Esophagus squamous epithelium (tissue), 4 donors: Measurements from ENCODE around the gene SCAANT1.

ENCODE experiments used
- POLR2A ChIP-seq, 4 donors: fragments of 450-650 bp; IDR thresholded peaks; one replicate each; pipeline ENCODE4 v1.6.1; 2017; ENCODE audit warnings: antibody characterized with exemption in 4 of 4, mild to moderate bottlenecking in 4 of 4, moderate library complexity in 3 of 4
- TF ChIP-seq, protein P1 (sequence below), 6 experiments: fragments of 450-650 bp in 4 of 6; fragments of 200-600 bp in 2 of 6; sonication (generic) in 2 of 6; IDR thresholded peaks; one replicate each; pipeline ENCODE4 v1.5.1; 2016 to 2019; ENCODE audit warnings: antibody characterized with exemption in 6 of 6, mild to moderate bottlenecking in 4 of 6, moderate library complexity in 4 of 6

DNA sequence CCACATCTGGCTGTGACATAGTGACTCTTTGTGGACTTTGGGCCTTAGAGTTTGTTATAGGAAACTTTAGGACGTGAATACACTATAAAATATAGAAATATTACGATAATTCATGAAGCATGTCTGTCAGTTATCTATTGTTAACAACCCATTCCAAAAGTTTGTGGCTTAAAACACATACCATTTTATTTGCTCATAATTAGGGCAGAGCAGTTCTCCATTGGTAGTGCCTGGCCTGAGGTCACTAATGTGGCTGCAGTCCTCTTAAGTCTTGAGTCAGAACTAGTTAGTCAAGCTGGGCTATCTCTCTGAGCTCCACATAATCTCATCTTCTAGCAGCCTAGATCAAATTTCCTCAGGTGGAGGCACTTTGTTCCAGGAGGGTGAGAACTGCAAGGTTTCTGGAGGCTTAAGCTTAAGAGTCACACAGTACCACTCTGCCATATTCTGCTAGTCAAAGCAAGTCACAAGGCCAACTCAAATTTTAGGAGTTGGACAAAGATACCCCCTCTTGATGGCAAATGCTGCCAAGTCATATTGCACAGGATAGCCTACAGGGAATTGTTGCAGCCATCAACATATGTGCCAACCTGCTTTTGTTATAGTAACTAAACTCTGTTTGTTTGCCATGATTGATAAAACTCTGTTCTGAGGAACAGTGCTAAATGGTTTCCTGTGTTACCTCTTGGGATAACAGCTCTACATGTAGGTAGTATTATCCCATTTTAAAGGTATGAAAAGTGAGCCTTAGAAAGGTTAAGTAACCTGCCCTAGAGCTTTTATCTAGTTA is 39.9 kb downstream of the SCAANT1 start:
- no peak for TF ChIP-seq POLR2A (IDR thresholded peaks at IDR 0.05)
- TF ChIP-seq, protein P1, sequence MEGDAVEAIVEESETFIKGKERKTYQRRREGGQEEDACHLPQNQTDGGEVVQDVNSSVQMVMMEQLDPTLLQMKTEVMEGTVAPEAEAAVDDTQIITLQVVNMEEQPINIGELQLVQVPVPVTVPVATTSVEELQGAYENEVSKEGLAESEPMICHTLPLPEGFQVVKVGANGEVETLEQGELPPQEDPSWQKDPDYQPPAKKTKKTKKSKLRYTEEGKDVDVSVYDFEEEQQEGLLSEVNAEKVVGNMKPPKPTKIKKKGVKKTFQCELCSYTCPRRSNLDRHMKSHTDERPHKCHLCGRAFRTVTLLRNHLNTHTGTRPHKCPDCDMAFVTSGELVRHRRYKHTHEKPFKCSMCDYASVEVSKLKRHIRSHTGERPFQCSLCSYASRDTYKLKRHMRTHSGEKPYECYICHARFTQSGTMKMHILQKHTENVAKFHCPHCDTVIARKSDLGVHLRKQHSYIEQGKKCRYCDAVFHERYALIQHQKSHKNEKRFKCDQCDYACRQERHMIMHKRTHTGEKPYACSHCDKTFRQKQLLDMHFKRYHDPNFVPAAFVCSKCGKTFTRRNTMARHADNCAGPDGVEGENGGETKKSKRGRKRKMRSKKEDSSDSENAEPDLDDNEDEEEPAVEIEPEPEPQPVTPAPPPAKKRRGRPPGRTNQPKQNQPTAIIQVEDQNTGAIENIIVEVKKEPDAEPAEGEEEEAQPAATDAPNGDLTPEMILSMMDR (IDR thresholded peaks at IDR 0.05), result no peak
